Measurements from ENCODE around the gene FARS2. TPM values are rescaled to one million over a fixed set of nuclear protein-coding genes. Genes with fewer than 3 reads are reported as not detected.

The FARS2 gene
- total and polyA plus RNA-seq, 9 of the 15 experiments (the other 6 are each of a cell fraction or from before 2014, with no cell fraction given), result 16.5 to 62.2 (median 27.0) TPM

DNA sequence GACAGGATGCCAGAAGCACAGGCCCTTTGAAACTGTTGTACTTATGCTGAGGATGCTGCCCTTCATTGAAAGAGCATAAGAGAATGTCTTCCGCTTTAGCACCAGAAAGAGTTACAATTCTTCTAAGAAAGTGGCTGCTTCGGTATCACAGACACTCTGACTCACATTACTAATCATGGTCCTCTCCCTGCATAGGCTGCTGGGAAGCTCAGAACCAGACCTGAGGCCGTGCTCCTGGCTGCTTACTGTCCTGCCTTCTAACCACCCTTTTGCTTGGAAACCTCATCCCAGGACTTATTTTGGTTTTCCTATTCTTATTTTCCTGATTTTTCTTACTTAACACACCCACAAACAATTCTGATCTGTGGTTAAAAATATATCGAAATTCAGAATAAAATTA lies 23.5 kb upstream of the FARS2 start:
- Histone ChIP-seq H3K9ac (ENCODE audit: insufficient read depth in 1 of 2, low read depth in 2 of 2, low read length in 2 of 2) (no peak overlapping the region), H3K4me2 (ENCODE audit: insufficient read depth, low read length) (no peak overlapping the region), H3K27me3 (ENCODE audit: control insufficient read depth in 2 of 2, insufficient read depth in 2 of 2, low read length in 2 of 2) (no peaks in the 10 kb centered on the region), H3K27ac (ENCODE audit: extremely low read depth, low read depth, low read length) (no peak overlapping the region), H3K79me2 (ENCODE audit: control insufficient read depth, insufficient read depth, low read length) (no peaks in the 10 kb centered on the region), H4K20me1 (replicated peaks; ENCODE audit: control insufficient read depth, insufficient read depth, low read length) (no peaks in the 10 kb centered on the region), H2AFZ (ENCODE audit: low read depth, low read length) (no peak overlapping the region), H3K4me1 (replicated peaks in 1 of 2; ENCODE audit: control insufficient read depth in 2 of 2, insufficient read depth in 2 of 2, low read length in 2 of 2) (no peaks in the 10 kb centered on the region), H3K4me3 (no peak overlapping the region), H3K9me1 (ENCODE audit: control insufficient read depth, insufficient read depth, low read length) (no peaks in the 10 kb centered on the region), H3K9me3 (replicated peaks; ENCODE audit: control insufficient read depth, insufficient read depth, low read depth, low read length) (no peaks in the 10 kb centered on the region), H3K36me3 (ENCODE audit: control insufficient read depth, insufficient read depth, low read length) (peaks cover 36% of the 10 kb centered on the region; the same call in 2 of the 3 replicates)
- in situ Hi-C loops (cut with MboI), result no loop called here
- POLR2A ChIA-PET, result no interaction called here
- no peak for DNase-seq (ENCODE audit: extremely low read depth in 1 of 4, low spot score in 3 of 4)
- WGBS (ENCODE audit: insufficient coverage, low coverage, missing lambda C conversion rate), result 70% methylated on average over 4 of the region's 4 CpGs
- intact Hi-C loops (cut with micrococcal nuclease), result no loop called here
- no TSS peak for BruUV-seq (replicated peaks)
- CTCF ChIA-PET (ENCODE audit: low intra/inter-chr PET ratio), result no interaction called here
- ATAC-seq, result no peak
- FAIRE-seq, result no peak
- TF ChIP-seq, protein P1, sequence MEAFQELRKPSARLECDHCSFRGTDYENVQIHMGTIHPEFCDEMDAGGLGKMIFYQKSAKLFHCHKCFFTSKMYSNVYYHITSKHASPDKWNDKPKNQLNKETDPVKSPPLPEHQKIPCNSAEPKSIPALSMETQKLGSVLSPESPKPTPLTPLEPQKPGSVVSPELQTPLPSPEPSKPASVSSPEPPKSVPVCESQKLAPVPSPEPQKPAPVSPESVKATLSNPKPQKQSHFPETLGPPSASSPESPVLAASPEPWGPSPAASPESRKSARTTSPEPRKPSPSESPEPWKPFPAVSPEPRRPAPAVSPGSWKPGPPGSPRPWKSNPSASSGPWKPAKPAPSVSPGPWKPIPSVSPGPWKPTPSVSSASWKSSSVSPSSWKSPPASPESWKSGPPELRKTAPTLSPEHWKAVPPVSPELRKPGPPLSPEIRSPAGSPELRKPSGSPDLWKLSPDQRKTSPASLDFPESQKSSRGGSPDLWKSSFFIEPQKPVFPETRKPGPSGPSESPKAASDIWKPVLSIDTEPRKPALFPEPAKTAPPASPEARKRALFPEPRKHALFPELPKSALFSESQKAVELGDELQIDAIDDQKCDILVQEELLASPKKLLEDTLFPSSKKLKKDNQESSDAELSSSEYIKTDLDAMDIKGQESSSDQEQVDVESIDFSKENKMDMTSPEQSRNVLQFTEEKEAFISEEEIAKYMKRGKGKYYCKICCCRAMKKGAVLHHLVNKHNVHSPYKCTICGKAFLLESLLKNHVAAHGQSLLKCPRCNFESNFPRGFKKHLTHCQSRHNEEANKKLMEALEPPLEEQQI (IDR thresholded peaks at IDR 0.05), result no peak
- no peak for TF ChIP-seq CBX5 (IDR thresholded peaks at IDR 0.05; ENCODE audit: borderline replicate concordance, low read depth)
- TF ChIP-seq, protein P2, sequence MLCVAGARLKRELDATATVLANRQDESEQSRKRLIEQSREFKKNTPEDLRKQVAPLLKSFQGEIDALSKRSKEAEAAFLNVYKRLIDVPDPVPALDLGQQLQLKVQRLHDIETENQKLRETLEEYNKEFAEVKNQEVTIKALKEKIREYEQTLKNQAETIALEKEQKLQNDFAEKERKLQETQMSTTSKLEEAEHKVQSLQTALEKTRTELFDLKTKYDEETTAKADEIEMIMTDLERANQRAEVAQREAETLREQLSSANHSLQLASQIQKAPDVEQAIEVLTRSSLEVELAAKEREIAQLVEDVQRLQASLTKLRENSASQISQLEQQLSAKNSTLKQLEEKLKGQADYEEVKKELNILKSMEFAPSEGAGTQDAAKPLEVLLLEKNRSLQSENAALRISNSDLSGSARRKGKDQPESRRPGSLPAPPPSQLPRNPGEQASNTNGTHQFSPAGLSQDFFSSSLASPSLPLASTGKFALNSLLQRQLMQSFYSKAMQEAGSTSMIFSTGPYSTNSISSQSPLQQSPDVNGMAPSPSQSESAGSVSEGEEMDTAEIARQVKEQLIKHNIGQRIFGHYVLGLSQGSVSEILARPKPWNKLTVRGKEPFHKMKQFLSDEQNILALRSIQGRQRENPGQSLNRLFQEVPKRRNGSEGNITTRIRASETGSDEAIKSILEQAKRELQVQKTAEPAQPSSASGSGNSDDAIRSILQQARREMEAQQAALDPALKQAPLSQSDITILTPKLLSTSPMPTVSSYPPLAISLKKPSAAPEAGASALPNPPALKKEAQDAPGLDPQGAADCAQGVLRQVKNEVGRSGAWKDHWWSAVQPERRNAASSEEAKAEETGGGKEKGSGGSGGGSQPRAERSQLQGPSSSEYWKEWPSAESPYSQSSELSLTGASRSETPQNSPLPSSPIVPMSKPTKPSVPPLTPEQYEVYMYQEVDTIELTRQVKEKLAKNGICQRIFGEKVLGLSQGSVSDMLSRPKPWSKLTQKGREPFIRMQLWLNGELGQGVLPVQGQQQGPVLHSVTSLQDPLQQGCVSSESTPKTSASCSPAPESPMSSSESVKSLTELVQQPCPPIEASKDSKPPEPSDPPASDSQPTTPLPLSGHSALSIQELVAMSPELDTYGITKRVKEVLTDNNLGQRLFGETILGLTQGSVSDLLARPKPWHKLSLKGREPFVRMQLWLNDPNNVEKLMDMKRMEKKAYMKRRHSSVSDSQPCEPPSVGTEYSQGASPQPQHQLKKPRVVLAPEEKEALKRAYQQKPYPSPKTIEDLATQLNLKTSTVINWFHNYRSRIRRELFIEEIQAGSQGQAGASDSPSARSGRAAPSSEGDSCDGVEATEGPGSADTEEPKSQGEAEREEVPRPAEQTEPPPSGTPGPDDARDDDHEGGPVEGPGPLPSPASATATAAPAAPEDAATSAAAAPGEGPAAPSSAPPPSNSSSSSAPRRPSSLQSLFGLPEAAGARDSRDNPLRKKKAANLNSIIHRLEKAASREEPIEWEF (CRISPR knock-in tag; IDR thresholded peaks at IDR 0.05), result no peak
- TF ChIP-seq CEBPG (CRISPR knock-in tag; IDR thresholded peaks at IDR 0.05), result no peak
- no peak for TF ChIP-seq CEBPG (tag; conservative IDR thresholded peaks at IDR 0.05 in 1 of 2, IDR thresholded peaks at IDR 0.05 in 1 of 2)
- no peak for TF ChIP-seq KAT8 (IDR thresholded peaks at IDR 0.05; ENCODE audit: low read depth)
- no peak for TF ChIP-seq ZBTB7A (IDR thresholded peaks at IDR 0.05; ENCODE audit: borderline replicate concordance, control insufficient read depth, low read depth, low read length)
- TF ChIP-seq, protein P3, sequence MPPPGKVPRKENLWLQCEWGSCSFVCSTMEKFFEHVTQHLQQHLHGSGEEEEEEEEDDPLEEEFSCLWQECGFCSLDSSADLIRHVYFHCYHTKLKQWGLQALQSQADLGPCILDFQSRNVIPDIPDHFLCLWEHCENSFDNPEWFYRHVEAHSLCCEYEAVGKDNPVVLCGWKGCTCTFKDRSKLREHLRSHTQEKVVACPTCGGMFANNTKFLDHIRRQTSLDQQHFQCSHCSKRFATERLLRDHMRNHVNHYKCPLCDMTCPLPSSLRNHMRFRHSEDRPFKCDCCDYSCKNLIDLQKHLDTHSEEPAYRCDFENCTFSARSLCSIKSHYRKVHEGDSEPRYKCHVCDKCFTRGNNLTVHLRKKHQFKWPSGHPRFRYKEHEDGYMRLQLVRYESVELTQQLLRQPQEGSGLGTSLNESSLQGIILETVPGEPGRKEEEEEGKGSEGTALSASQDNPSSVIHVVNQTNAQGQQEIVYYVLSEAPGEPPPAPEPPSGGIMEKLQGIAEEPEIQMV (tag; conservative IDR thresholded peaks at IDR 0.05; ENCODE audit: low read depth), result no peak
- TF ChIP-seq SRSF1 (IDR thresholded peaks at IDR 0.05; ENCODE audit: low read depth, low read length), result no peak
